ENCODE data around the gene PALM.
"Not testable (repeated sequence)": the region's sequence is repeated elsewhere in the genome, so short reads cannot be mapped to it uniquely, and the experiment has no call there.

The PALM gene

GRCh38 chr19:704447-704741 is 4.3 kb upstream of the PALM start:
- DNase-seq (ENCODE audit: low read depth) = no peak

DNA sequence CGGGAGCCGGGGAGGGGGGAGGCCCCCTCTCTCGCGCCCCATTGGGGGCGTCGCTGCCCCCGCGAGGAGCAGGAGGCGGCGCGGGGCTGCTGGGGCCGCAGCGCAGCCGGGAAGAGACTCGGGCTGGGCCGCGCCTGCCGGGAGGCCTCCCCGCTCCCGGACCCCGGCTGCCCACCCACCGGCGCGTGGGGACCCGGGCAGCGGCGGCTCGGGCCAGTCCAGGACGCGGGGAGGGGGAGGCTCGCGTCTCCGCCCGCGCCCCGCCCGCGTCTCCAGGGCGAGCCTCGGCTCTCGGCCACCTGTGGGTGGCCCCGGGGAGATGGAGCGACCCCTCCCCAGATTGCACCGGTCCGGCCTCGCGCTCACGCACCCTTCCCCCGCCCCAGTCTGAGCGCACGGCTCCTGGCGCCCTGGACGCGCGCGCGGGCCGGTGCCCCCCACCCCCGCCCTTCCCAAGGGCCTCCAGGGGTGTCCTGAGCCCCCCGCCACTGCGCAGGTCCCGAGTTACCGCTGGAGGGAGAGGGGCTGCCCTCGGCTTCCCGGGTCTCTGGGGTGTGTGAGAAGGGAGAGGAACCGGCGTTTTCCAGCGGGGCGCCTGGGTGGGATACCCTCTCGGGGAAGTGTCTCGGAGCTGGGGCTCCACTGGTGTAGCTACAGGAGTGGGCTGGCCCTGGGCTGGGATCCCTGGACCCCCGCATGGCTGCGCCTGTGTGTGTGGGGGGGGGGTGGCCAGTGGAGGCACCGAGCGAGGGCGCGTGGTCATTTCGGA is 645 bp downstream of the PALM start:
- no peak for DNase-seq (ENCODE audit: low read depth)

- no peak for DNase-seq (ENCODE audit: low read depth)
Observed at GRCh38 chr19:709965-710571, 1.3 kb downstream of the PALM start.

- DNase-seq (ENCODE audit: low read depth) = no peak
Observed at GRCh38 chr19:710767-711166, 2.0 kb downstream of the PALM start.

- DNase-seq (ENCODE audit: low read depth) = no peak
Observed at GRCh38 chr19:711254-711653, 2.5 kb downstream of the PALM start.

- no peak for DNase-seq (ENCODE audit: low read depth)
Observed at GRCh38 chr19:715347-715746, 6.6 kb downstream of the PALM start.

DNA sequence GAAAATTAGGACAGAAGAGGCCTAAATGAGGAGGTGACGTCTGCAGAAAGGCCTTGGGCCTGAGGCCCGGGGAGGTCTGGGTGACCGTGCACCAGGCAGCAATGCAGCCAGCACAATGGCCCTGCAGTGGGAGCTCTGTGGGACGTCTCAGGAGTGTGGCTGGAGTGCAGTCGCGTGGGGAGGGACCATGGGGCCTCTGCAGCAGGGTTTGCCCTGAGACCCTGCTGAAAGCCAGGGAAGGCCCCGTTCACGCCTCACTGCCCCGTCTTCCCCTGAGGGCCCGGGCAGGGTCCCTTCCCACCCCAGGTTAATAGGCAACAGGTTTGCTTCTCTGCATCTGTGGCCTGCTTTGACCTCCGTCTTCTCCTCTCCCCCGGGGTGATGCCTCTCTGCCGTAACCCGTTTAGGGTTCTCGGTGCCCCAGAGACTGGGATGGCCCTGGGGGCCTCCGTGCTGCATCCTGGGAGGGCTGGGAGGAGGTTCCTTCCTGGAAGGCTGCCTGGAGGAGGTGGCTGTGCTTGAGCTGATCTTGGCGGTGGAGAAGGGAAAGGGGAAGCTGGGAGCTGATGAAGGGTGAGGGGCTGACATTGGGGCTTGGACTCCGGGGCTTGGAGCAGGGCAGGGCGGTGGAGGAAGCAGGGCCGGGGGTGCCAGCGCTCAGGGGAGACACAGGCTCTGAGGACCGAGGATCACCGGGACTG is 9.7 kb downstream of the PALM start:
- no peak for DNase-seq (ENCODE audit: low read depth)

- peak; percentile 23 for DNase-seq (ENCODE audit: low read depth)
Observed at GRCh38 chr19:718991-719512, 10.3 kb downstream of the PALM start.

DNA sequence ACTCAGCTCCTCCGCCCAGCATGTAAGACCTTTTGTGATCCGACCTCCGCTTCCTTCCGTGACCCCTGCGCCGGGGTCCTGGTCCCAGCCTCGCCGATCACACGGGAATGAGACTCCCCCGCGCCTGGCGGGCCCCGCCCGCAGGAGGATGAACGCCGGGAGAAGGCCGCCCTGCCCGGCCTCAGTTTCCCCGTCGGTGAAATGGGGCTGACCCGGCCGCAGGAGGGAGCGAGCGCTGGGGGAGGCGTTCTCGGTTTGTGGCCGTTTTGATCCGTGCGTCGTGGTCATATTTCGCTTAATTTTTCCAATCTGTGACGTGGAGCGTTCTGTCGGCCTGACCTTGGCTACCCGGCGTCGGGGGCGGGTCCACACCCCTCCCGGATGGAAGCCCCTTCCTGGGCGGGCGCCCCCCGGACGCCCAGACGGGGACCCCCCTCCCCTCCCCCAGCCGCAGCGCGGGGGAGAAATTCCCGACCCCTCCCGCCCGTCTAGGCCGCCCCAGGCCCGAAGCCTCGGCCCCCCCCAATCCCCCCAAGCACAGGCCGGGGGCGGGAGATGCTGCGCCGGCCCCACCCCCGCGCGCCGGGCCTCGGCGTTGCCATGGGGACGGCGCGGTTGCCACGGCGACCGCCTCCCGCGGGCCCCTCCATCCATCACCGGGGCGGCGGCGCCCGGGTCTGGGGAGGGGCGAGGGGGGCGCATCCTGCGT is 11.1 kb downstream of the PALM start:
- no peak for DNase-seq (ENCODE audit: low read depth)

GRCh38 chr19:720345-721160 is 11.8 kb downstream of the PALM start:
- no peak for DNase-seq (ENCODE audit: low read depth)

- no peak for DNase-seq (ENCODE audit: low read depth)
Observed at GRCh38 chr19:722553-723101, 13.9 kb downstream of the PALM start.

DNA sequence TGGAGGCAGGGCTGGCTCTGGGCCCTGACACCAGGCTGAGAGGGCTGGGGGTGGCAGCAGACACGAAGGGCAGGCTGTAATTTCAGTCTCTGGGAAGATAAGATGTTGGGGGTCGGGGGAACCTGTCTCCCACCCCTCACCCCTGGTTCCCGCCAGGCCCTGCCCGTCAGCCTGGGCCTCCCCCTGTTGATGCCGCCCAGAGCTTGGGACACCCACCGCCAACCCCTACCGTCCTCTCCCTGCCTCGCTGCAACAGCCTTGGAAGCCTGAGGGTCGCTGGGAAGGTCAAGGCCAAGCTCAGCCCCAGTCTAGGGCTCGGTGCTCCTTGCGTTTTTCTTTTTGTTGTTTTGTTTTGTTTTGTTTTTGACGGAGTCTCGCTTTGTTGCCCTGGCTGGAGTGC is 14.5 kb downstream of the PALM start:
- no peak for DNase-seq (ENCODE audit: low read depth)

DNA sequence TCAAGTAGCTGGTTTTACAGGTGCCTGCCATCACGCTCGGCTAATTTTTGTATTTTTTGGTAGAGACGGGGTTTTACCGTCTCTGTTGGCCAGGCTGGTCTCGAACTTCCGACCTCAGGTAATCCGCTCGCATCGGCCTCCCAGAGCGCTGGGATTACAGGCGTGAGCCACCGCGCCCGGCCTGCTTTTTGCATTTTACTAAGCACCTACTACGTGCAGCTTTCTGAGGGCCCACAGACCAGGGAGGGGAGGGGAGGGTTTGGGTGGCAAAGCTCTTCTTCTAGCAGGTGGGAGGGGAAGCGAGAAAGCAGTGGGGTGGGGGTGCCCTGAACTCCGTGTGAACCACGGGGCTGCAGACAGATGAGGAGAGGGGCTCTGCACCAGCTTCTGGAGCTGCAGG is 15.0 kb downstream of the PALM start:
- DNase-seq (ENCODE audit: low read depth) = no peak

GRCh38 chr19:725461-726089 is 16.8 kb downstream of the PALM start:
- no peak for DNase-seq (ENCODE audit: low read depth)

- no peak for DNase-seq (ENCODE audit: low read depth)
Observed at GRCh38 chr19:726993-727956, 18.5 kb downstream of the PALM start.

DNA sequence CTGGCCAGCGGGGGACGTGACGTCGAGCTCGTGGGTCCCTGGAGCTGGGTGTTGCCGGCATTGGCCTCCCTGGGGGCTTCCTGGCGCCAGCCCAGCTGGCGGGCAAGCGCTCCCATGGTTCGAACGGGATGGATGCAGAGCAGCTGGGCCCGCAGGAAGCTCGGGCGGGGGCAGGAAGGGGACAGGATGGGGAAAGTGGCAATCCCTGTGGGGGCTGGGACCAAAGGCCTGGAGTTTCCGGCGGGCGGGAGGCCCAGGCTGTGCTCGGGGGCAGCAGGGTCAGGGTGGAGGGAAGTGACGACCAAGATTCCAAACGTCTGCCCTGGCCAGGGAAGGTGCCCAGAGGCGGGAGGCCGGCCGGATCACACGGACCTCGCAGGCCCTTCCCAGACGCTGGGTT is 19.3 kb downstream of the PALM start:
- DNase-seq (ENCODE audit: low read depth) = no peak

GRCh38 chr19:729564-729963 is 20.8 kb downstream of the PALM start:
- DNase-seq (ENCODE audit: low read depth) = not testable (repeated sequence)

- DNase-seq (ENCODE audit: low read depth) = no peak
Observed at GRCh38 chr19:729965-730668, 21.4 kb downstream of the PALM start.

- DNase-seq (ENCODE audit: low read depth) = no peak
Observed at GRCh38 chr19:731000-731399, 22.3 kb downstream of the PALM start.

Data from iris pigment epithelial cell (primary cell).